K562 (cell line): Measurements from ENCODE around the gene FKBP3. TPM values are rescaled to one million over a fixed set of nuclear protein-coding genes. Genes with fewer than 3 reads are reported as not detected.
A peak's percentile ranks its signal among the peaks of the same experiment; 100 is the strongest.

Experiments used
- EP400 ChIP-seq: fragments of 450-650 bp; IDR thresholded peaks from 2 replicates; pipeline ENCODE4 v1.6.1; 2017; ENCODE audit warnings: antibody characterized with exemption, mild to moderate bottlenecking, moderate library complexity
- FOXK2 ChIP-seq, 2 experiments: fragments of 450-650 bp; IDR thresholded peaks in 1 of 2; conservative IDR thresholded peaks in 1 of 2; 2 replicates each; pipeline ENCODE4 v1.6.1; 2016; ENCODE audit warnings: low read depth in 2 of 2, mild to moderate bottlenecking in 1 of 2
- FOXP4 ChIP-seq: sonication (generic); formaldehyde crosslinking; IDR thresholded peaks from 2 replicates; pipeline ENCODE4 v1.8.0; 2022; ENCODE audit warnings: mild to moderate bottlenecking, missing genetic modification reagents, borderline replicate concordance
- JUND ChIP-seq, 2 experiments: IDR thresholded peaks; 2 replicates in 1 of 2; 3 replicates in 1 of 2; pipeline ENCODE4 v1.6.1; 2011; ENCODE audit warnings: borderline replicate concordance in 2 of 2, low read depth in 2 of 2, low read length in 2 of 2, improper control_type of control experiment in 1 of 2, missing biosample characterization in 1 of 2, missing genetic modification characterization in 1 of 2, missing genetic modification reagents in 1 of 2
- MTA3 ChIP-seq: fragments of 450-650 bp; formaldehyde crosslinking; IDR thresholded peaks from 2 replicates; pipeline ENCODE4 v1.6.1; 2017; ENCODE audit warnings: mild to moderate bottlenecking, borderline replicate concordance
- MYBL2 ChIP-seq, 2 experiments: fragments of 450-650 bp in 1 of 2; sonication (generic) in 1 of 2; formaldehyde crosslinking in 1 of 2; IDR thresholded peaks; 2 replicates each; pipeline versions ENCODE4 v1.6.1 to v1.8.1; 2017 to 2022; ENCODE audit warnings: borderline replicate concordance in 1 of 2, inconsistent platforms in 1 of 2, low read depth in 1 of 2, mild to moderate bottlenecking in 1 of 2, missing genetic modification reagents in 1 of 2, moderate library complexity in 1 of 2
- NKRF ChIP-seq: fragments of 450-650 bp; IDR thresholded peaks from 2 replicates; pipeline ENCODE4 v1.6.1; 2016; ENCODE audit warnings: borderline replicate concordance
- PBX2 ChIP-seq, 2 experiments: IDR thresholded peaks in 1 of 2; conservative IDR thresholded peaks in 1 of 2; 2 replicates each; pipeline ENCODE4 v1.6.1; 2016; ENCODE audit warnings: low read depth in 2 of 2, mild to moderate bottlenecking in 1 of 2, missing compliant biosample characterization in 1 of 2, missing genetic modification characterization in 1 of 2, moderate library complexity in 1 of 2
- POLR2A ChIP-seq: fragments of 450-650 bp; conservative IDR thresholded peaks from 2 replicates; pipeline ENCODE4 v1.6.1; 2016
- RBBP5 ChIP-seq: fragments of 200-600 bp; sonication (generic); IDR thresholded peaks from 2 replicates; pipeline ENCODE4 v1.6.1; 2012; ENCODE audit warnings: borderline replicate concordance, mild to moderate bottlenecking, low read length, control low read depth, inconsistent platforms; ENCODE audit not compliant: insufficient read depth, poor library complexity, severe bottlenecking
- RBFOX2 ChIP-seq: fragments of 200-400 bp; formaldehyde crosslinking; IDR thresholded peaks from 2 replicates; pipeline ENCODE4 v1.6.1; 2017; ENCODE audit warnings: low read depth, mild to moderate bottlenecking, low read length, moderate library complexity
- SIN3A ChIP-seq, 2 experiments: fragments of 150-350 bp in 1 of 2; IDR thresholded peaks; 2 replicates each; pipeline ENCODE4 v1.6.1; 2011 to 2016; ENCODE audit warnings: borderline replicate concordance in 2 of 2, low read depth in 2 of 2, low read length in 2 of 2, mild to moderate bottlenecking in 2 of 2, moderate library complexity in 2 of 2; ENCODE audit not compliant: control insufficient read depth in 1 of 2
- TBP ChIP-seq: optimal IDR thresholded peaks from 2 replicates; pipeline ENCODE3; 2011; ENCODE audit warnings: low read depth, low read length, improper control_type of control experiment
- TFAP4 ChIP-seq: sonication (generic); formaldehyde crosslinking; IDR thresholded peaks from 2 replicates; pipeline ENCODE4 v1.8.0; 2022; ENCODE audit warnings: missing genetic modification reagents, mild to moderate bottlenecking, moderate library complexity, borderline replicate concordance
- TGIF2 ChIP-seq: sonication (generic); formaldehyde crosslinking; IDR thresholded peaks from 2 replicates; pipeline ENCODE4 v1.8.1; 2022; ENCODE audit warnings: mild to moderate bottlenecking, missing genetic modification reagents, moderate library complexity
- TRIM24 ChIP-seq, 2 experiments: fragments of 450-650 bp; IDR thresholded peaks; 2 replicates each; pipeline ENCODE4 v1.6.1; 2016
- polyA plus RNA-seq, 8 experiments: library from polyadenylated mRNA; depleted of rRNA in 4 of 8; stranded (reverse) in 5 of 8; unstranded in 3 of 8; fragments of >200 nt; fragmentation: Nextera tagmentation in 2 of 8; fragmentation: Illumina TruSeq in 1 of 8; extraction: Ambion mirVana in 2 of 8; extraction: Trizol in 1 of 8; gene quantifications; 2 replicates each; pipeline versions ENCODE4 v1.2.1 to v1.2.3, GENCODE V29; 2011 to 2014; ENCODE audit warnings: inconsistent platforms in 1 of 8, missing spikeins in 1 of 8
- total RNA-seq, 7 experiments: library from RNA; depleted of rRNA in 6 of 7; stranded (reverse); fragments of >200 nt in 6 of 7; fragmentation: Illumina TruSeq in 2 of 7; extraction: Trizol in 2 of 7; gene quantifications; 2 replicates each; pipeline versions ENCODE4 v1.2.1 to v1.2.3, GENCODE V29; 2011 to 2021; ENCODE audit warnings: low replicate concordance in 1 of 7

FKBP3 gene
- total and polyA plus RNA-seq, 9 of the 15 experiments (the other 6 are each of a cell fraction or from before 2014, with no cell fraction given): 43.6 to 107 (median 65.2) TPM

- TF ChIP-seq FOXP4 (CRISPR knock-in tag) (no peak), TBP (peak; percentile 67), JUND (IDR thresholded peaks at IDR 0.05; ENCODE audit: borderline replicate concordance, low read depth, low read length) (peak; percentile 45; the same call in 1 of the 2 replicates), JUND (tag; IDR thresholded peaks at IDR 0.05; ENCODE audit: borderline replicate concordance, low read depth, low read length) (peak; percentile 18; the same call in 1 of the 3 replicates), RBBP5 (peak; percentile 88), PBX2 (CRISPR knock-in tag; IDR thresholded peaks at IDR 0.05; ENCODE audit: low read depth) (no peak), PBX2 (tag; conservative IDR thresholded peaks at IDR 0.05; ENCODE audit: low read depth) (peak; percentile 70), SIN3A (IDR thresholded peaks at IDR 0.05; ENCODE audit: borderline replicate concordance in 2 of 2, control insufficient read depth in 1 of 2, low read depth in 2 of 2, low read length in 2 of 2) (peak in 1 of 2 experiments; percentile 63; a peak in 1 of 4 replicates), TGIF2 (CRISPR knock-in tag) (no peak), POLR2A (peak; percentile 83), TFAP4 (CRISPR knock-in tag) (peak; percentile 85), MYBL2 (IDR thresholded peaks at IDR 0.05; ENCODE audit: low read depth) (peak; percentile 43; the same call in 1 of the 2 replicates), MYBL2 (CRISPR knock-in tag; IDR thresholded peaks at IDR 0.05; ENCODE audit: borderline replicate concordance) (no peak), RBFOX2 (peak; percentile 66), MTA3 (0 out of 2 replicates have a peak, but pooled peaks have one; percentile 30), NKRF (peak; percentile 86), EP400 (0 out of 2 replicates have a peak, but pooled peaks have one; percentile 55), FOXK2 (conservative IDR thresholded peaks at IDR 0.05 in 1 of 2, IDR thresholded peaks at IDR 0.05 in 1 of 2; ENCODE audit: low read depth in 2 of 2) (peak; percentile 49 to 74; a peak in 3 of 4 replicates), TRIM24 (IDR thresholded peaks at IDR 0.05) (peak in 1 of 2 experiments; percentile 90; a peak in 2 of 4 replicates)
These were observed 1.5 kb upstream of the FKBP3 start, which contains the start of gene FANCM (continued) for GRCh38 chr14:45135659-45136395.
